GM12874 (cell line): ENCODE data around the gene CDC14A.
A peak's percentile ranks its signal among the peaks of the same experiment; 100 is the strongest.

ENCODE experiments used
- TF ChIP-seq, protein P1 (sequence below): IDR thresholded peaks from 2 replicates; pipeline ENCODE4 v1.5.1; 2011; ENCODE audit warnings: low read depth, mild to moderate bottlenecking, control low read depth, low read length, moderate library complexity; ENCODE audit not compliant: insufficient read depth

Gene CDC14A

GRCh38 chr1:100351095-100351887 lies 1.0 kb upstream of the CDC14A start:
- TF ChIP-seq, protein P1, sequence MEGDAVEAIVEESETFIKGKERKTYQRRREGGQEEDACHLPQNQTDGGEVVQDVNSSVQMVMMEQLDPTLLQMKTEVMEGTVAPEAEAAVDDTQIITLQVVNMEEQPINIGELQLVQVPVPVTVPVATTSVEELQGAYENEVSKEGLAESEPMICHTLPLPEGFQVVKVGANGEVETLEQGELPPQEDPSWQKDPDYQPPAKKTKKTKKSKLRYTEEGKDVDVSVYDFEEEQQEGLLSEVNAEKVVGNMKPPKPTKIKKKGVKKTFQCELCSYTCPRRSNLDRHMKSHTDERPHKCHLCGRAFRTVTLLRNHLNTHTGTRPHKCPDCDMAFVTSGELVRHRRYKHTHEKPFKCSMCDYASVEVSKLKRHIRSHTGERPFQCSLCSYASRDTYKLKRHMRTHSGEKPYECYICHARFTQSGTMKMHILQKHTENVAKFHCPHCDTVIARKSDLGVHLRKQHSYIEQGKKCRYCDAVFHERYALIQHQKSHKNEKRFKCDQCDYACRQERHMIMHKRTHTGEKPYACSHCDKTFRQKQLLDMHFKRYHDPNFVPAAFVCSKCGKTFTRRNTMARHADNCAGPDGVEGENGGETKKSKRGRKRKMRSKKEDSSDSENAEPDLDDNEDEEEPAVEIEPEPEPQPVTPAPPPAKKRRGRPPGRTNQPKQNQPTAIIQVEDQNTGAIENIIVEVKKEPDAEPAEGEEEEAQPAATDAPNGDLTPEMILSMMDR, result peak; percentile 47

DNA sequence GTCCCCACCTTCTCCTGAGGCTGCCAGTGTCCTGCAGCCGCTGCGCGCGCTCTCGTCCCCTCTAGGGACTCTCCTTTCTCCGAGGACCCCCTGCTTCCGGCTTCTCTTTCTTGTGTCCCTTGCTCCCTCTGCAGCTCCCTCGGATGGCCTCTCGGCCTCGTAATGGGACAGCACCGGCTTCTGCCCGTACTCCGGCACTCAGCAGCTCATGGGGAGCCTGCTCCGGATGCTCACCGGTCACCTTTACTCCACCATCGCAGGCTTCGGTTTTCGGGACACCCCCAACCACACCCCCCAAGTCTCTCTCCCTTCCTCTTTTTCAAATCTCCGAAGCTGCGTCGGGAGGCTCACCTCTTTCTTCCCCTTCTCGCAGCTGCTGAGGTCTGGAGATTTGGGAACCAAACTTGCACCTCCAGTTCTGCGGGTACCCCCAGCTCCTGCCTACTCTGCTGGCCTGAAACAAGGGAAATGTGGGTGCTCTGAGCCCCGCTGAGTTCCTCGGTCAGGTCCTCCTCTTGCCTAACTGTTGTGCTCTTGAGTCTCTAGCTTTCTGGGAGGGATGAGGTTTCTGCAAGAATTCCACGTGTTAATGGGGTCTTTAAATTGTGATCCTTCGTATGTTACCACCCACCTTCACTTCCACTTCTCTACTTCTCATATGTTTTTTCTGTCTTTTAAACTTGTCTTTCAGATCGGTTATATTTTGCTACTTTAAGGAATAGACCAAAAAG lies 930 bp downstream of the CDC14A start:
- TF ChIP-seq, protein P1, result no peak

DNA sequence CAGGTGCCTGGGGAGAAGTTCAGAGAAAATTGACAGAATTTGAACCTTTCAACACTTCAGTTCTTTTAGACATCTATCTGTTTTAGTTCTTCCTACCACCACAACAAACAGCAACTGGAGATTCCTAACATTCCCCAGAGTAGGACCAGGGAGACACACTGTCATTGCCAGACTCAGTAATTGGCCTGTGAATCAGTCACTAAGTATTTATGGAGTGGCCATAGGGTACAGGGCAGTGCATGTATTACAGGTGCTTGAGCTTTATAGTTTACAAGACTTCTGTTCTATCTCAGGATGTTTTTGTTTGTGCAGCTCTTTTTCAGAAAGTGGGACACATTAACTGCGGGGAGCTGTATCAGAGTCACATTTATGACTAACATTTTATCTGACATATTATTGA lies 1.7 kb downstream of the CDC14A start:
- TF ChIP-seq, protein P1, result no peak

DNA sequence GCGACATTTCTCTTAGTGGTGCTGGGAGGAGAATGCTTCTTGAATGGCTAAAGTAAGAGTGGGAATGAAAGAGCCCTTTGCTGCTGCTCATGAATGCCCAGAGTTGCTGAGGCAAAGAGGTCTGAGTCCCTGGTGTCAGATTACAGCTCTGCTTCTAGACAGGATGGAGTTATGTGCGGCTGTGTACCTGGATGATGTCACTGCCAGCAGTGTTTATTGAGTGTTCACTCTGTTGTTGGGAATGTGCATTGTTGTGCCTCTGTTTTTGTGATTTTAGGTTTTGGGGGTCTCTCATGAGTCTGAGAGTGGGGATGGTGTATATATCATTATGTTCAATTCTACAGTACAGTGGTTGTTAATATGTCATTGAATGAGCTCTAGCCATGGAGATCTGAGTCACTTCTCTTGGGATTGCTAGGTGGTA lies 2.7 kb downstream of the CDC14A start:
- TF ChIP-seq, protein P1, result no peak

DNA sequence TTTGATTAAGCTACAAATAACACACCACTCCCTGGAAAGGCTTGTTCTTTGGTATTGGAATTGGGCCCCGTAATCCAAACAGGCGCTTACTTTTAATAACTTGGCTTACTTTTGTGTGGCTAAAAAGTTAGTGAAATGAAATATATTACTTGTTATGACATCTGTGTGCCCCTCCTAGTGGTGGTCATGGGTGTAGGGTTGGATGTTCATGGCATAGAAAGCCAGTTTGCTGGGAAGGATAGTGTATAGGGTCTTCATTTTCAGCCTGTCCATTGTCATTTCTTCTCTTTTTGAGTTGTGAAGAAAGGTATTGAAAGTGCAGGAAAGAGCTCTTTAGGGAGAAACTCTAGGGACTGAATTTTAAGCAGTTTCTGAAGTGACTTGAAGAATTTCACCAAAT lies 5.9 kb downstream of the CDC14A start:
- TF ChIP-seq, protein P1, result peak; percentile 41; the same call in 1 of the 2 replicates

- TF ChIP-seq, protein P1, result no peak
Measured at GRCh38 chr1:100359139-100359538, 6.8 kb downstream of the CDC14A start.

- TF ChIP-seq, protein P1, result no peak
Measured at GRCh38 chr1:100360790-100361510, 8.6 kb downstream of the CDC14A start.
